ENCODE measurements around the gene PITPNC1.
"Not testable (repeated sequence)": the region's sequence is repeated elsewhere in the genome, so short reads cannot be mapped to it uniquely, and the experiment has no call there.

The PITPNC1 gene

GRCh38 chr17:67648032-67648905 is 271.2 kb downstream of the PITPNC1 start:
- DNase-seq (ENCODE audit: low read depth in 2 of 2): no peak

- not testable (repeated sequence) for DNase-seq (ENCODE audit: low read depth in 2 of 2)
These were observed 271.8 kb downstream of the PITPNC1 start for GRCh38 chr17:67648906-67649295.

GRCh38 chr17:67649891-67650290 is 272.8 kb downstream of the PITPNC1 start:
- no peak for DNase-seq (ENCODE audit: low read depth in 2 of 2)

GRCh38 chr17:67651218-67651579 is 274.1 kb downstream of the PITPNC1 start:
- not testable (repeated sequence) for DNase-seq (ENCODE audit: low read depth in 2 of 2)

- no peak for DNase-seq (ENCODE audit: low read depth in 2 of 2)
These were observed 275.4 kb downstream of the PITPNC1 start for GRCh38 chr17:67652433-67652832.

- DNase-seq (ENCODE audit: low read depth in 2 of 2): no peak
These were observed 278.5 kb downstream of the PITPNC1 start for GRCh38 chr17:67655478-67656148.

GRCh38 chr17:67656494-67657203 is 279.6 kb downstream of the PITPNC1 start:
- no peak for DNase-seq (ENCODE audit: low read depth in 2 of 2)

GRCh38 chr17:67657596-67657995 is 280.5 kb downstream of the PITPNC1 start:
- no peak for DNase-seq (ENCODE audit: low read depth in 2 of 2)

- DNase-seq (ENCODE audit: low read depth in 2 of 2): no peak
These were observed 281.2 kb downstream of the PITPNC1 start for GRCh38 chr17:67658265-67658664.

- no peak for DNase-seq (ENCODE audit: low read depth in 2 of 2)
These were observed 281.9 kb downstream of the PITPNC1 start for GRCh38 chr17:67659028-67659427.

GRCh38 chr17:67662712-67663111 is 285.6 kb downstream of the PITPNC1 start:
- no peak for DNase-seq (ENCODE audit: low read depth in 2 of 2)

- DNase-seq (ENCODE audit: low read depth in 2 of 2): no peak
These were observed 286.4 kb downstream of the PITPNC1 start for GRCh38 chr17:67663457-67663856.

GRCh38 chr17:67666028-67666427 is 288.9 kb downstream of the PITPNC1 start:
- no peak for DNase-seq (ENCODE audit: low read depth in 2 of 2)

- no peak for DNase-seq (ENCODE audit: low read depth in 2 of 2)
These were observed 289.6 kb downstream of the PITPNC1 start for GRCh38 chr17:67666710-67667109.

- DNase-seq (ENCODE audit: low read depth in 2 of 2): no peak
These were observed 294.4 kb downstream of the PITPNC1 start for GRCh38 chr17:67671493-67671892.

- no peak for DNase-seq (ENCODE audit: low read depth in 2 of 2)
These were observed 295.7 kb downstream of the PITPNC1 start for GRCh38 chr17:67672592-67673335.

GRCh38 chr17:67675481-67675880 is 298.4 kb downstream of the PITPNC1 start:
- no peak for DNase-seq (ENCODE audit: low read depth in 2 of 2)

GRCh38 chr17:67676305-67676704 is 299.2 kb downstream of the PITPNC1 start:
- DNase-seq (ENCODE audit: low read depth in 2 of 2): no peak

GRCh38 chr17:67678414-67678813 is 301.3 kb downstream of the PITPNC1 start:
- no peak for DNase-seq (ENCODE audit: low read depth in 2 of 2)

- DNase-seq (ENCODE audit: low read depth in 2 of 2): no peak
These were observed 302.1 kb downstream of the PITPNC1 start for GRCh38 chr17:67679225-67679624.

GRCh38 chr17:67679721-67680120 is 302.6 kb downstream of the PITPNC1 start:
- no peak for DNase-seq (ENCODE audit: low read depth in 2 of 2)
